GM12875 (cell line): ENCODE results near the gene SRXN1.
A peak's percentile ranks its signal among the peaks of the same experiment; 100 is the strongest.

ENCODE experiments used
- H3K4me3 ChIP-seq: one replicate; pipeline ENCODE4 v1.5.1; 2011; ENCODE audit warnings: low read depth, low read length, control low read depth
- CTCF ChIP-seq: IDR thresholded peaks from 2 replicates; pipeline ENCODE4 v1.5.1; 2011; ENCODE audit warnings: low read depth, mild to moderate bottlenecking, control low read depth, inconsistent platforms, low read length, moderate library complexity, borderline replicate concordance; ENCODE audit not compliant: insufficient read depth

The SRXN1 gene

GRCh38 chr20:653590-654416 lies 803 bp upstream of the SRXN1 start:
- peak overlapping the region; percentile 64 for H3K4me3 ChIP-seq
- TF ChIP-seq CTCF = no peak

DNA sequence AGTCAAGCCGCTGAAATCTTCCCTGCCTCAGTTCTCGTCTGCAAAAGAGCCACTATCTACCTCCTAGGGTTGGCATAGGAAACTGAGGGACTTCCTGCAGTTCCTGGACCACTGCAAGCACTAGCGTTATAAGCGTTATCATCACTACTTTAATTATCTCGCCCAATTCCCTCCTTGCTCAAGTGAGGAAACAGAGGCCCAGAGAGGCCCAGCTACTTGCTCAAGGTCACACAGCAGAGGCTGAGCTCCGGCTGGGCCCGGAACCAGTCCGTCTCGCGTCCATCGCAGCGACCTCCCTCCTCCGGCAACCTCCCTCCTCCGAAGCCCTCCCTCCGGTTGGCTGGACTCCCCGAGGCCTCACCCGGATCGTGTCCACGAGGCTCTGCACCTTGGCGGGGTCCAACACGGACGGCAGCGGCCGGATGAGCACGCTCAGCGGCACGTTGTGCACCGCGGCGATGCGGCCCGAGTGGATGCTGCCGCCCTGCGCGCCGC lies 338 bp downstream of the SRXN1 start:
- H3K4me3 ChIP-seq = peak overlapping the region; percentile 64
- TF ChIP-seq CTCF = no peak

- peak overlapping the region; percentile 64 for H3K4me3 ChIP-seq
- TF ChIP-seq CTCF = no peak
Observed at GRCh38 chr20:651713-652614, 1.0 kb downstream of the SRXN1 start.

DNA sequence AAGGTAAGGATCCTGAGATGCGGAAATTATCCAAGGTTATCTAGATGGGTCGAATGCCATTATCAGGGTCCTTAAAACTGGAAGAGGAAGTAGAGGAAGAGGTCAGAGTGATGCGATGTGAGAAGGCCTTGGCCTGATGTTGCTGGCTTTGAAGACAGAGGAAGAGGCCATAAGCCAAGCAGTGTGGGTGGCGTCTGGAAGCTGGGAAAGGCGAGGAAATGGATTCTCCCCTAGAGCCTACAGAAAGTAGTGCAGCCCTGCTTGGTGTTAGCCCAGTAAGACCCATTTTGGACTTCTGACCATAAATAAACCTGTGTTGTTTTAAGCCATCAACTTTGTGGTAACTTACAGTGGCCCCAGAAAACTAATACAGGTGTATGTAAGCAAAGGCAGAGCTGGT lies 2.0 kb downstream of the SRXN1 start:
- no peak for TF ChIP-seq CTCF
- H3K4me3 ChIP-seq = no peak overlapping the region

DNA sequence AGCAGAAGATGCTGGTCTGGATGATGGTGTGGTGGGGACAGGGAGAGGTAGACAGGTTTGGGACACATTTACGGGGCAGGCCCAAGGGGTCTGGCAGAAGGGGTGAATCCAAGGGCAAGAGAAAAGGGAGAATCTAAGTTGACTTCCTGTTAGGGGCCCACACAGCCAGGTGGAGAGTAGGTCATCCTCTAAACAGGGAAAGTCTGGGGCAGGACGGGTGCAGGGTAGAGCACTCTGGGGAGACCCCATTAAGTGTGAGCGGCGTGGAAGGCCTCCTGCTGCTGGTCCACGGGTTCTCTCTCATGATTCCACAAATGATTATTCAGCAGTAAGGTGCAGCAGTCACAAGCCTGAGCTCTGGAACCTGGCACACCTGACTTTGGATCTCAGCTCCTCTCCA lies 2.7 kb downstream of the SRXN1 start:
- no peak for TF ChIP-seq CTCF
- no peak overlapping the region for H3K4me3 ChIP-seq

- no peak overlapping the region for H3K4me3 ChIP-seq
- TF ChIP-seq CTCF = no peak
Observed at GRCh38 chr20:647479-648019, 5.5 kb downstream of the SRXN1 start.
